ENCODE results near the gene PARN.

GRCh38 chr16:14462811-14463210, 167.2 kb downstream of the PARN start:
- TF ChIP-seq CTCF (IDR thresholded peaks at IDR 0.05) (no peak), POLR2A (IDR thresholded peaks at IDR 0.05) (no peak)
